ENCODE results near the gene UST.
"Not testable (repeated sequence)": the region's sequence is repeated elsewhere in the genome, so short reads cannot be mapped to it uniquely, and the experiment has no call there.

The UST gene

DNA sequence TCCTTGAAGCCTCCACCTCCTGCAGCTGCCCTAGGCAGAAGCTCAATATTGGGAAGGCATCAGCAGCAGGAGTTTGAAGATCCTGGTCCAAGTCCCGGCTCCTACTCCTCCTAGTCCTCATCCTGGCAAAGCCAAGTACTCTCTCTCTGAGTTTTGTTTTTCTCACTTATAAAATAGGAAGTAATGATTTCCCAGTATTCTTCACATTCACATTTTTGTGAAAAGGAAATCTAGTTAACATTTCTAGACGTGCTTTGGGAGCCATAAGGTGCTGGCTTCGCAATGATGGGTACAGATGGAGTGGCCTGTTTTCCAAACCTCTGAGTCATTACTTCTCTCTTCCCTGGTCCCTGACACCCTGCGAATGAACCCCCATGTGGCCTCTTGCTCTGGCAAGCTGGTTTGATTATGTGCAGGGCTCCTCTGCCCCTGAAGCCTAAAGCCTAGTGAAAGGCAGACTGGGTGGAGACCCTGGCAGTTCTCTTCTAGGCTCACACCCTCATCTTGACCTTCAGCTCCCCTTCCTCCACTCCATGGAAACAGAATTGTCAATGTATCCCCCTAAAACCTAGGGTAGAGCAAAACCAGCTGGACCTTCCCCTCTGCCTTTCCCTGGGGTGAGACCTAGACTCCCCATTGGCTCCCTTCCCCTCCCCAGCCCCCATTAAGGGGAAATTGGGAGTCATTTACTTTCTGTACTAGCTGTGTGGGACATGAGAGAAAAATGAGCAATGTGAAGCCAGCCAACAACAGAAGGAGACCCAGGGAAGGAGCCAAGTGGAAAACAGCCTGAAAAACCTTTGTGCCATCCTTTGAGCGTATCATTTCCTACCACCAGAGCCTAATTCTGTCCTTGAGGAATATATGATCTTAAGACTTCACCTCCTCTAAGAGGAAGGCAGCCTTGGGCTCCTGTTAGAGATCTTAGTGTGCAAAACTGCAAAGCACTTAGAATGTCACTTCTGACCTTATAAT is 158.4 kb downstream of the UST start:
- DNase-seq (ENCODE audit: low read depth): no peak

DNA sequence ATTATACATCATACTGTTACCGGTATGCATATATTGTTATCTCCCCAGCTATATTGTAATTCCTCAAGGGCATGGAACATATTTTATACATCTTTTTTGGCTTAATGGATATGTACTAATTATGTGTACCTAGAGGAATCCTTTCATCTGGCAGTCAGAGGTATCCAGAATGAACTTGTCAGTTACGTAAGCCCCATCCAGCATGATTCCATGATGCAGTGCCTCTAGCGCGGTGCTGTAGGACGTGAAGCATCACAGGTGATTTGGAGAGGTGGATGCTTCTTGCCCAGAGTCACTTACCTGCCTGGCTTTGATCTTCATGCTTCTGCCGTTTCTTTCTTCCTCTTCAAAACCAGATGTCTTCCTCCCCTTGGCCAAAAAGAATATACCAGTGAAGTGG is 159.1 kb downstream of the UST start:
- DNase-seq (ENCODE audit: low read depth): no peak

DNA sequence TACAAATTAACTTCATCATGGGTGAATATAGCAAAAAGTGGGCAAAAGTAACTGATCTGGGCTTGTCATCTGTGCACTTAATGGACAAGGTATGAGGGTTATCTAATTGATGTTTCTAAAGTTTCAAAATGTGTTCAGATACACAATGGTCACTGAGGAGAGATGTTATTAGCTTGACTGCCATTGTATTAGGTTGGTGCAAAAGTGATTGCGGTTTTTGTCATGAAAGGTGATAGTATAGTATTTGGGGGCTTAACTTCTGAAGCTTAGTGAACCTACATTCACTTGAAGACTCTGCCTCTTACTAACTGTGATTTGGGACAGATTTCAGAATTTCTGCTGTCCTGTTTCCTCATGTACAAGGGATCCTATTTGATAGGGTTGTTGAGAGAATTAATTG is 159.6 kb downstream of the UST start:
- DNase-seq (ENCODE audit: low read depth): no peak

DNA sequence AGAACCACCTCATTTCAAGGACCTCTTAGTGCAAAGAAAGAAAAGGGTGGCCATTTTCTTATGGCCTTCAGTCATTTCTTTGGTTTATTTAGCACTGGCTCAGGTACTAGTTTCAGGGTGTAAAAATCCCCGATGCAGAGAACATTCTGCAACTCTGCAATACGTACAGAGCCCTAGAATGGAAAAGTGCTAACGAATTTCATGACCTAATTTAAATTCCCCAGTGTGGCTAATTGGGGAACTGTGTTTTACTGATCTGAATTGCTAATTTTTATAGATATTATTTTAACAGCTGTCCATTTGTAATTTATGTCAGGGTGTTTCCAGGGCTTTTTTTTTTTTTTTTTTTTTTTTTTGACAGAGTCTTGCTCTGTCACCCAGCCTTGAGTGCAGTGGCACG is 160.7 kb downstream of the UST start:
- no peak for DNase-seq (ENCODE audit: low read depth)

DNA sequence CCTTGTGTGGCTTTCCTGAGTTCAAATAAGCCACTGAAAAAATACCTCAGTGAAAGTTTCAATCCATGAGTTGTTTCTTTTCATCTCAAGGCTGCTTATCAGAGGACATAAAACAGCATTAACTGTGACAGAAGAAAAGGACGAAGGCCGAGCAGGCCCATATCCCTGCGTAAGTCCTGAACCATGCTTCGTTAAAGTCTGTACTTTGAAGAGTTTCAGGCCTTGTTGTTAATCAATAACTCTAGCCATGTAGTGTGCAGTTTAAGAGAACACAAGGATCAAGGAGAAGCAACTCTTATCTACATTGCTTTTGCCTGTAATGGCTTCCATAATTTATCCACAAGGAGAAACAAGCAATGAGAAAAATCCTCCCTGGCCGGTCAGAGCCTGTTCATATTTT is 165.4 kb downstream of the UST start:
- no peak for DNase-seq (ENCODE audit: low read depth)

DNA sequence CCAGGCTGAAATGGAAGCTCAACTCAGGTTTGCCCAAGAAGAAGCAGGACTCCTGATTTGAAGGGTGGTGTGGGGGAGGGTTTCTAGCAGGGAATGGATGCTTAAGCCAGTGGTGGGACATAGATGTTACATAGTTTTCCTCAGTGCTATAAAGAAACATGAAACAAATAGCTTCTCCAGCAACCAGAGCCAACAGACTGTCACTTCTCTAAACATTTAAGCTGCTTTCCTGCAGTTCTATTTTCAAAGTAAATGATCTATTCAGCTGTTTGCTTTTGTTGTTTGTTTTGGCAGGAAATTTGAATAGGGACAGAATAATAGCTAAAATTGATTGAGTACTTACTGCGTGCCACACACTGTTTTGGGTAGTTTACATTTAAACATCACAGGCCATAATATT is 169.0 kb downstream of the UST start:
- no peak for DNase-seq (ENCODE audit: low read depth)

DNA sequence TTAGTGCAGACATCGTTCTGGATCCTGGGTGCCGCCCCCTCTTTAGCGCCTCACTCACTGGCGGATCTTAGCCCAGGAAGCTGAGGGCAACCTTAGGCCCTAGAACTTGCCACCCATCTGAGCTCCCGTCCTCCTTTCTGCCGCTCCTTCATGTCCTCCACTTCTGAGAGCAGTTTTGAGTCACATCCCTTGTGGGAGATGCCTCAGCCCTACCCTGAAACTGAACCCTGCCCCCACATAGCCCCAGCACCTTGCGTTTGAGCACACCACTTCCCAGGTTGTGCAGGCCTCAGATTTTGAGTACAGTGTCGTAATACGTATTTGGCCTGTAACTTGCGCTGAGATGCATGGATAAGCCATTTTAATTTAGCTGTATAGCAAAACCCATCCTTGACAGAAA is 169.7 kb downstream of the UST start:
- not testable (repeated sequence) for DNase-seq (ENCODE audit: low read depth)

DNA sequence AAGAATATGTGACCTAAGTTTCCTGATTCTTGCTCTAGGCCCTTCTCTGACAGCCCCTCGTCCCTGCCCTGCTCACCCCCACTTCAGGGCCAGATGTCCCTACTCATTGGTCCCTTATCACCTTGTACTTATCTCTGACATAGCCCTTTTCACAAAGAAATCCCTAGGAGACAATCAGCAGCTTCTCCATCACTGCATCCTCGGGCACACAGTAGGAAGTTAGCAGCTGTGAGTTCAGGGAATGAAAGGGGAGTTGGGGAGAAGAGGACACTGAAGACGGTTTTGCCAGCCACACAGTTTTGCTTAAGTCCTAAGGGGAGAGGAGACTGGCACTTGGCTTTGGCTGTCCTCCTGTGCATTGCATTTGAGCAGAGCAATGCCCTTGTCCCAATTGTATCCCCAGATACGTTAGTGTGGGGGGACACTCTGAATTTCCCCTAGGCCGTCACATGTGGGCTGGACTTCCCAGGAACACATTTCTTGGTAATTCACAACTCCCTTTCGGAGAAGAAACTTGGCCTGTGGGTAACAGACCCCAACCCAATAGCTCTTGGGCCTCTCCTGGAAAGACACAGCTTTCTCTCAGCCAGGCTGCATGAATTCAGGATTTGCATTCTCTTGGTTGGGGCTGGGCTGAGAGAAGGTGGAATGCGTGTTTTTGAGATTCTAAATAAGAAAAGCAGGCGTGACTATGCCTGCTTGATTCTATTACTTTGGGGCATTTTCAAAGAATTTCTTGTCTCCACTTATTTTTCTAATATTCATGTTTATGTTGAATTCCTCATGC is 177.6 kb downstream of the UST start:
- no peak for DNase-seq (ENCODE audit: low read depth)

DNA sequence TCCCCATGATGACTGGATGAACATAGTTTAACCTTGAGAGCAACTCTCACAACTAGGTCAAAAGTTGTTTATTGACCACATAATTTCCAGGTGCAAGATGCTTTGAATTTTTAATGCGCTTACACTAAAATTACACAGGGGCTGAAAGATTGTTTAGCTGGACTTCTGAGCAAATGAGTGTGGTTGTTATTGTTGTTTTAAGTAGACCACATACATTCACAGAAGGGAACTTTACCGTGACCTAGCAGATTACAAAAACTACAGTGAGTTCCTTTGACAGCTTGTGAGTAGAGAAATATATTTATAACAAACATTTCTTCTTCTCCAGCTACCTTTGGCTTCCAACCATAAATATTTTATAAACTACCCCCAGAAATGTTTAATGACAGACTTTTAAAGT is 178.9 kb downstream of the UST start:
- DNase-seq (ENCODE audit: low read depth): no peak

DNA sequence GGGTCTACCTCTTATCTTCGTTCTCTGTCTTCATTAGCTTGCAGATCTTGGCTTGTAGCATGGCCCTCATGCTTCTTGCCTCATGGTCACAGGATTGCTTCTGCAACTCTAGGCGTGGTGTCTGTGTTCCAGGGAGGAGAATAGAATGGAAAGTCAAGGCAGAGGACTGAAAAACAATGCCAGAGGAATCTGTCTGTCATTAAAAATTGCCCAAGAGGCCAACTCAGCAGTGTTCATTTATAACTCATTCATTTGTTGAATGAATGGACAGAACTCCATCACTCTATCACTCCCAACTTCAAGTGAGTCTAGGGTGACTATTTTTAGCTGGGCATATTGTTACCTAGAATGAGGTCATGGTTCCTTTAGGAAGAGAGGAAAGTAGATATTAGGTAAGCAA is 179.6 kb downstream of the UST start:
- no peak for DNase-seq (ENCODE audit: low read depth)

DNA sequence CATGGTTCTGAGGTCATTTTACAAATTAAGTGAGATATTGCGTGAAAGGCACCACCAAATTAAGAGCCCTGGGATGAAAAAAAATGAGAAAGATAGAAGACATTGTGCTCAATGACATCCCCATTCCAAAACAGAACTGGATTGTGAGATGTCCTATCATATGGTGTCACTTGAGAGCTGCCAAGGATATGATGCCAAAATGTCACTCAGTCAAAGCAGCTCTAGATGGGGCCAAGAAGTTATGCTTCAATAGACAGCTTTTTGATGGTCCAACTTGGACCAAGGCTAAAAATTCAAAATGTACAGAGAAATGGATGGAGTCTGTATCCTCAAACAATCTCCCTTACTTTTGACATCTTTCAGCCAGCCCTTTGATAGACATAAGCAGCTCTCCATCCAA is 180.8 kb downstream of the UST start:
- DNase-seq (ENCODE audit: low read depth): no peak

DNA sequence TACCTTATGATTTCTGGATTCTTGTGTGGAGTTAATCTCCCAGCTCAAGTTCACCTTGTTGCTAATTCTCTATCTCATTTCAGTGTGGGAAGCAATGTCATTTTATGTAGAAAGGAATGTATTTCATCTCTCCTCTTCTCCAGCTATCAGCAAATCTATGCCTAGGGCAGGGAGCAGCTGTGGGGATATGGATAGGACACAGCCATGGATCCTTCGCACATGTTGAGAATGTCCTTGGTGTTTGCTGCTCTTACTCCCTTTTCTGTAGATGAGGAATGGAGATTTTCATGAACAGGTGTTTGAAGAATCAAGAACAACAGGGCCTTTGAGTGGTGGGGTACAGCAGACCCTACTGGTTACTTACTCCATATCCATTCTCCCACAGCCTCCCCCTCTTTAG is 182.0 kb downstream of the UST start:
- no peak for DNase-seq (ENCODE audit: low read depth)

DNA sequence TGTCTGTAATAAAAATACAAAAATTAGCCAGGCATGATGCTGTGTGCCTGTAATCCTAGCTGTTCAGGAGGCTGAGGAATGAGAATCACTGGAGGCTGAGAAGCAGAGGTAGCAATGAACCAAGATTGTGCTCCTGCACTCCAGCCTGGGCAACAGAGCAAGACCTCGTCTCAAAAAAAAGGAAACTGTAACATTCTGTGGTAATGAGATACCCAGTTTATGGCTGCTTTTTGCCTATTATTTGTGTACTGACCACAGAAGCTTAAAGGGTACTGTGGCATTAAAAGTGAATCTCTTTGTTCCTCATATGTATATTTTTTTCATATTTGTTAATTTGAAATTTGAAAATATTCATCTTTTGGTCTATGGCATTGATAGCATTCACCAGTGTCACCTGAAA is 185.4 kb downstream of the UST start:
- DNase-seq (ENCODE audit: low read depth): no peak

DNA sequence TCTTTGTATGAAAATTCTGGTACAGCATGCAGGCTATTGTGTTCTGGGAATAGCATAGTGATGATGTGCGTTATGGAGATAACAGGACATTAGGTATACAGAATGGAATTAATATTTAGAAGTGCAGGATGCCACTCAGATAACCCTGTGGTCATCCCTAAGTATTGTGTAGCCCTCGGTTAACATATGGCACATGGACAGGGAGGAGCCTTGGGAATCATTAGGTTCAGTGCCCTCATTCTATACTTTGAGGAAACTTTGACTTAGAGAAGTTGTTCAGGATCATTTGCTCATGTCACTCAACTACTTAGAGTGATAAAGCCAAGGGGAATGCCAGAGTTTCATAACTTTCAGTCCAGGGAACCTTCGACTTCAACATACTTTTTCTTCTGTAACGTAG is 185.9 kb downstream of the UST start:
- no peak for DNase-seq (ENCODE audit: low read depth)

DNA sequence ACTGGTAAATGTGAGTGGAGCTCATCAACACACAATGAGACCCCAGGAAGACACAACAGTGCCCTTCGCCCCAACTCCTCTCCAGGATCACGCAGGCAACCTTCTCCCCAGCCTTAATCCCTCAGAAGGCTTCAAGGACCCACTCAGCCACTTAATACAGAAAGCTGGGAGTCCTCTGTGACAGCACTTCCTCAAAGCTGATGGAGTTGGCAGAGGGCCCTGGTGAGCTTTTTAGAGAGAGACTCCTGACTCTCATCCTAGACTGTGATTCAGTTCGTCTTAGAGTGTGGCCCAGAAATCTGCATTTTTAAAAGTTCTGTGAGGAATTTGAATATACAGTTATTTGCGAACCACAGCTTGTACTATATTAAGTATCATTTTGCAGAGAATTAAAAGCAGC is 187.7 kb downstream of the UST start:
- DNase-seq (ENCODE audit: low read depth): no peak

DNA sequence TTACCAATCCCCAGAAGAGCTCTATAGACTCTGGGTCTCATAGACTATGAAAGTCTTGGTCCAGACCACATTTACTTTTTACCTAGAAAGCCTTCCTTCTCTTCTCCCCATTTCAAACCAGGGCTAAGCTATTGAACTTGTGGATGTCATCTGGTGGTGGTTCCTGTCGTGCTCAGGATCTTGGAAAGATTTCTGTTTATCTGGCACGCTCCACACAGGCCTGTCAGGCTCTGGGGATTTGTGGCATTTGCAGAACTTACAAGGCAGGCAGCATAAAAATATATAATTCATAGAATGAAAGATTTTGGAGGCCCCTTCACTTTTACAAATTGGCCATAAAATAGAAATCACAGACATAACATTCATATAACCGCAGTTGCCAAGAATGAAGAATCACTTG is 188.1 kb downstream of the UST start:
- no peak for DNase-seq (ENCODE audit: low read depth)

DNA sequence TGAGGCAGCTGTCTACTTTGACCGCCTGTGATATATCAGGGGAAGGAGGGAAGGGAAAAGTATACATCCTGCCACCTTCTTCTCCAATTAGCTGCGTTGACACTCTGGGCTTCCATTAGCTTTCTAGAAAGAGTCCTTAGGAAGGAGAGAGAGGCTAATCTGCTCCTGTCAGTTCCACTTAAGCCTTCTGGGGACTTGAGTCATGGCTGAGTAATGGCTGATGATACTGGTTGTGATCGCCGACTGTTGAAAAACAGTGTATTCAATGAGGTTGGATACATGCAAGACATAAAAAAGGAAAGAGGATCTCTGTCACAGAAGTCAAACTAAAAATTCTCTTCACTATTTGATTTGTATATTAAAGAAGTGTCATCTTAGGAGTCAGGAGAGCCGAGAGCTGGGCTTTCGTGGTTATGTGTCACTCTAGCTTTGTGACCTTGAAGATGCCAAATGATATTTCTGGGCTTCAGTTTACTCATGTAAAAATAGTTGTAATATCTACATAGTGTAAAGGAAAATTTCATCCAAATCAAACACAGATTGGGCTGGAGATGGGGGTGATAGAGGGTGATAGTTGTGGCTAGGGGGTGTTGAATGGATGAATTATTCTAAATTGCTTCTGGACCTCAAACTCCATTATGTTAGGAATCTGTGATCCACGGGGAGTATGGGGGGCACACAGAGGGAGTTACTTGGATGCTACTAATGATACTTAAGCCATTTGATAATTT is 189.0 kb downstream of the UST start:
- DNase-seq (ENCODE audit: low read depth): no peak

DNA sequence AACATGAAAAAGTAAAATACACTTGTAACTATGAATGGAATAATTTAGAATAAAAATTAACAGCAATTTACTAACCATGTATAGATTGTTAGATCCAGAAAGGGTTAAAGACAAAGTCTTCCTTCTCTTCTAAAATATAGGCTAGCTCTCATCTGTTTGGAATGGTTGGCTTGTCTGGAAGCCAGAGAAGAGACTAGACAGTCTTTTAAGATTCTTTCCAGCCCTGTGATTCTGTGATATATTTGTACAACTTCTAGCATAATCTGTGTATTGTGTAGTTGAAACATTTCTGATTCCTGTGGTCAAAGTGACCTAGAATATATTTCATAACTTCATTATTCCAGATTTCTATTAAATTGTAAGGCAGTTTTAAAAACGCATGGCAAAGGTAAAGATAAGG is 196.6 kb downstream of the UST start:
- DNase-seq (ENCODE audit: low read depth): no peak

DNA sequence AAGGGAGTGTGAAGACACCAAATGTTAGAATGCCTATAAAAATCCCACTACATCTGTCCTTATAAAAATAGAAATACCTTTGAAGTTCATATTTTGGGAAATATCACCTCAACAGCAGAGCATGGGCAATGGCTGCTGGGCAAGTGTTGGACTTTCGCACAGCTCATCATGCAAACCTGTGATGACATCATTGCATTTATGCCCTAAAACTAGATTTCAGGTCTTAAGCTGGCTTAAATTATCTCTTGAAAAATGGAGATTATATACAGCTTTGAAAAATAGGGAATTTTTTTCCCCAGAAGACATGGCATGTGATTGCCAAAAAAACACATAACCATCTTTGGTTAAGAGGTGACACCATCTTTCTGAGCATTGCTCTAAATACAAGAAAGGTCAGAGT is 197.8 kb downstream of the UST start:
- no peak for DNase-seq (ENCODE audit: low read depth)

DNA sequence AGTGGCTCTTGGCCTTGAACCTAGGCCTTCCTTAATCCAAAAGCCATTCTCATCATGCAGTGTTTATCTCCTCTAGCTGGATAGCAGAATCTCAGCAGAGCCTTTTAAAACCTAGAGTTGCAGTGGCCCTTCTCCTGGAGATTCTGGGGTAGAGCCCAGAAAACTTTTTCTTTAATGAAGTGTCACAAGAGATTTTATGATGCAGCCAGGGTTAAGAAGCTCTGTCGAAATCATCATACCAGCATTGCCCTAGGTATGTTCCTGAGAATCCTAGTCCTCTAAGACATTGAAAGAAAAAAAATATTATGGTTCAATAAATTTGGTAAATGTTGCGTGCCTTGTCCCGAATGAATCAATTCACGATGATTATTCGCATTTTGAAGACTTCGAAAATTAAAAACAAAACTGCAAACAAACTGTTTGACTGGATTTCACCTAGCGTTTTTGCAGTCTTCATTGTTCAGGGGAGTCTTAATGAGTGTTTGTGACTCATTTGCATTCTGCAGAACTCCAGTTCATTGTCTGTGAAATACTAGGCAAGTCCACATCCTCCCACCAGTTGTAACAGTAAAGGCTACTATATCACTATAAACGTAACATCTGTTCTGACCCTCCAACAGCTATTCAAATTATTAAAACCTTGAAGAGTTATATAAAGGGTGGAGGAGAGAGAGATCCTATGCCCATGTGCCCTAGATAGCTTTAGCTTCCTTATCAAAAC is 198.6 kb downstream of the UST start:
- DNase-seq (ENCODE audit: low read depth): no peak

DNA sequence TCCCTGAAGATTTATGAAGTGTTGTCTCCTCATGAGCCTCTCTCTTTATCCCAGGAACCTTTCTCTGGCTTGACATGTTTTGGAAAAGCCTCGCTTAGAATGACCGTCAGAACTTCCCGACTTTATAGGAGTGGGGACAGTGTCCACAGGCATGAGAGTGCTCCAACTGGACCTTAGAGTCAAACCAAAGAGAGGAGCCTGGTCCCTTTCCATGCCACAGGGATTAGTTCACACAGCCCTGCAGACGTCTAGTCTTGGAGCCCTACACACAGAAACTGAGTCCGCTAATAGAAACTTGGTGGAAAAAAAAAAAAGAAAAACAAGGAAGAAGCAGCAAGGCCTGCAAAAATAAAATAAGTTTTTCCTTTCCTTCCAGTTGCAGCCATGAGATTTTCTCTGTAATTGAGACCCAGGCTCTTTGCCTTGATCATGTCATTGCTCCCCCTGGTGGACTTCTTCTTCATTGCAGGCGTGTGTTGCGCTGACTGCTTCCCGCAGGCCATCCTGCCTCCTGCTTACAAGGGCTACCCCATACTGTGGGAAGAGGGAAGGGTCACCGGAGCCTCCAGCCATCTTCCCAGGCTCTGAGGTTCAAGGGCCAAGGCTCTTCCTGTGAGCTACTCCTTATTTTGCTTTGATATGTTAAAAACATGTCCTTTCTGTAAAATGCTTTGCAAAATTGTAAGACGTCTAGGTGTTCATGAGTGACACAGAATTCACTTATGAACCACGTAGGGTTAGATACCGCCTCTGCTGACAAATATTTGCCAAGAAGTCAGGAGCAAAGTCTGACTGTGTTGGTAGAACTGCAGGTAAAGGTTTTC is 201.0 kb downstream of the UST start:
- peak; percentile 64 for DNase-seq (ENCODE audit: low read depth)

Data from stimulated activated CD4-positive, alpha-beta T cell treated with anti-CD3 and anti-CD28 coated beads, Interleukin-2, amount 100 ng/mL, for 4 hours (primary cell).